NCI-H146 treated with DMSO at 0.1 percent for 48 hours (cell line): ENCODE data around the gene PNLDC1.
"Not testable (repeated sequence)": the region's sequence is repeated elsewhere in the genome, so short reads cannot be mapped to it uniquely, and the experiment has no call there.

Experiments used
- DNase-seq: peaks from one replicate; lab custom pipeline; 2025; ENCODE audit not compliant: unreplicated experiment; lab: John Stamatoyannopoulos, UW

The PNLDC1 gene

DNA sequence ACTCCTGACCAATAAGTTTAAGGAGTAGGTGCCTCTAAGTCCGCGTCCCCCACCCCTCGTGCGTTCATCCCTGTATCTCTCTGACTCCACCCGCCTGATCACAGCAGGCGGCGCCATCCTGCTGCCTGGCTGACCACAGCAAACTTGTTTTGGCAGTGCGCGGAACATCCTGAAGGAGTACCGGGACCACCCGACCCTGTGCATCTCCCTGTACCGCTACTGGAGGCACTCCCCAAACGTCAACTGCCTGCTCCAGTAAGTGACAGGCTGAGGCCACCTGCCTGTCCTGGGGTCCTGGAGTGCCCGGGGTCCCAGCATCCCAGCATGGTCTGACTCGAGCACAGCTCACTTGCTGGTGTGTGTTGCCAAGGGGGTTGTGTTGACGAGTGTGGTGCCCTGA is 19.0 kb downstream of the PNLDC1 start:
- no peak for DNase-seq

DNA sequence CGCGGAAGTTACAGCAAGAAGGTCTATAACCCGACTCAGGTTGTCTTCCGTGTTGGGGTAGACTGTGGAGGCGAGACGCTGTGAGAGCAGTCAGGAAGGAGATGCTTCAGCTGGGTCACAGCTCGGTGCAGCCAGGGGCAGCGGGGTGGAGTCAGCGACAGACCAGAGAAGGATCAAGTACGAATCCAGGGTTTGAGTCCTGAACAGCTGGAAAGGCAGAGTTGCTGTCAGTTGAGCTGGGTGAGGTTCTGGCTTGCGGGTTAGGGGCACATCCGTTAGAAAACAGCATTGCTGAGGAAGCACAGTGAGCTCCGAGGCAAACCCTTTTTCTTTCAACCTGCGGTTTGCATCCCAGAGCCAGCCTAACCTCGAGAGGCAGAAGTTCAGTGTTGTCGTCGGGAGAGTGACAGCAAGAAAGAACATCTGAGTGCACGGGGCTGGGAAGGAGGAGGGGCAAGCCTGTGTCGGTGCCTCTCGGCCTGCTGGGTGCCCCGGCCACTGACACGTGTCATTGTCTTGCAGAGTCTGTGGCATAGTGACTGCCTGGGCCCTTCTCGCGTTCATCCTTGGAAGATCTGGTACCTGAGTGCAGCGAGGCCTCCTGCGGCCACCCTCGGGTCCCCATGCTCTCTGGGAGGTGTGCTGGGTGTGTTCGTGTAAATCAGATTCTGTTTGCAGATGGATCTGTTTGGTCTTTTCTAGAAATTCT is 20.0 kb downstream of the PNLDC1 start:
- no peak for DNase-seq

DNA sequence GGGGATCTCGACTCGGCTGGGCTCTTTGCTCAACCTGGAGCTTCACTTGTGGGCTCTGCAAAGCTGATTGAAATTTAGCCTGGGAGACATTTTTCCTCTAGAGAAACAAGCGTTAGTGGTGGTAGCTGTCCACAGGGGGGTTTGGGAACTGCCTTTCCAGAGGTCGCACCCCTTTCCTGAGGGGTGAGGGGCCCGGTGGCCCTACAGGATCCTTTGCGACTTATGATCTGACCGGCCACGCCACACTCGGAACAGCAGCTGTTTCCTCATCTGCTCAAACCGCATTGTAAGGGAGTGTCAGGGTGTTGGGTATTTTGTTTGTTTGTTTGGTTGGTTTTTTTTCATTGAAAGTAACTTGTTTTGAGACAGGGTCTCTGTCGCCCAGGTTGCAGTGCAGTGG is 21.0 kb downstream of the PNLDC1 start:
- no peak for DNase-seq

DNA sequence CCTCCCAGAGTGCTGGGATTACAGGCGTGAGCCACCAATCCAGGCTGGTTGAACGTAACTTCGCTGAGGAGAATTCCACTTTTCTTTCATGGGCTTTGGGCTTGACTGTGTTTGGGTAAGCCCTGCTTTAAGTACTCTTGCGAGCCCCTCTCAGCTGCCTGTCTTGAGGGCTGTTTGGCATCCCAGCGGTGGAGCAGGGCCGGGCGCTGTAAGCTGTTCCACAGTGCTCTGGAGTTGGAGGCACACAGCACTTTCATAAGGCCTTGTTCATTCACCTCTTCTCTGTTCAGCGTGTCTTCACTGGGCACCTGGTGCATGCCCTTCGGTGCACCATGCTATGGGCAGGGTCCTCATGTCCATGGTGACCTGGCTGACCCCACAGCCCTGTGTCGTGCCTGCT is 21.6 kb downstream of the PNLDC1 start:
- no peak for DNase-seq

DNA sequence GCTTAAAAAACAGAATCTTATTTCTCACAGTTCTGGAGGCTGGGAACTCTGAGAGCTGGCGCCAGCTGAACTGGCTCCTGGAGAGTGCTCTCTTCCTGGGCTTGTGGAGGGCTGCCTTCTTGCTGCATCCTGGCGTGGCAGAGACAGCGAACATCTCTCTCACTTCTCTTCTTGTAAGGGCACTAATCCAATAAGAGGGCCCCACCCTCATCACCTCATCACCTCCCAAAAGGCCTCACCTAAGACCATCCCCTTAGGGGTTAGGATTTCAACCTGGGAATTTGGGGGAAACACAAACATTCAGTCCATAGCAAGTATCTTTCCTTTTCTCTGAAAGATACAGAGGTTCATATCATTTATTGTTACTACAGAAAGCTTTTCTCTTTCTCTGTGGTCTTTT is 23.9 kb downstream of the PNLDC1 start:
- no peak for DNase-seq

DNA sequence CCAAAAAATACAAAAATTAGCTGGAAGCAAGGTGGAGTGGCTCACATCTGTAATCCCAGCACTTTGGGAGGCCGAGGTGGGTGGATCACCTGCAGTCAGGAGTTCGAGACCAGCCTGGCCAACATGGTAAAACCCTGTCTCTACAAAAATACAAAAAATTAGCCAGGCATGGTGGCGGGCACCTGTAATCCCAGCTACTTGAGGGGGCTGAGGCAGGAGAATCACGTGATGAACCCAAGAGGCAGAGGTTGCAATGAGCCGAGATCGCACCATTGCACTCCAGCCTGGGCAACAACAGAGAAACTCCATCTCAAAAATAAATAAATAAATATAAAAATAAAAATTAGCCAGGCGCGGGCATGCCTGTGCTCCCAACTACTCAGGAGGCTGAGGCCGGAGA is 24.6 kb downstream of the PNLDC1 start:
- not testable (repeated sequence) for DNase-seq

DNA sequence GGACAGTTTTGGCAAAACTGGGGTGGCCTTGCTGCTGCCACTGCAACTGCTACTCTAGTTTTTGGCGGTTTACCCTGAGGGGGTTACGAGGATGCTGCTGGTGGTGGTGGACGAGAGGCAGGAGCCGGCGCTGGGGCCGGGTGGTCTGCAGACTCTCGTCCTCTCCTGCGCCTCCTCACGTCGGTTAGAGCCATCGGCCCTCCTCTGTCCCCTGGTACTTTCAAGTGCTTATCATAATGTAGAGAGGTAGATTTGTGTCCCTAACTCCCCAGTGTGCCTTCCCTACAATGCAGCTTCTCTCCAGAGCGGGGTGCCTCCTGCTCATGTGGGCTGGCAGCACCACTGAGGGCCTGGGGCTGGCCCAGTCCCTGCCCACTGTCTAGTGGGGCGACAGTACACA is 25.9 kb downstream of the PNLDC1 start:
- no peak for DNase-seq

DNA sequence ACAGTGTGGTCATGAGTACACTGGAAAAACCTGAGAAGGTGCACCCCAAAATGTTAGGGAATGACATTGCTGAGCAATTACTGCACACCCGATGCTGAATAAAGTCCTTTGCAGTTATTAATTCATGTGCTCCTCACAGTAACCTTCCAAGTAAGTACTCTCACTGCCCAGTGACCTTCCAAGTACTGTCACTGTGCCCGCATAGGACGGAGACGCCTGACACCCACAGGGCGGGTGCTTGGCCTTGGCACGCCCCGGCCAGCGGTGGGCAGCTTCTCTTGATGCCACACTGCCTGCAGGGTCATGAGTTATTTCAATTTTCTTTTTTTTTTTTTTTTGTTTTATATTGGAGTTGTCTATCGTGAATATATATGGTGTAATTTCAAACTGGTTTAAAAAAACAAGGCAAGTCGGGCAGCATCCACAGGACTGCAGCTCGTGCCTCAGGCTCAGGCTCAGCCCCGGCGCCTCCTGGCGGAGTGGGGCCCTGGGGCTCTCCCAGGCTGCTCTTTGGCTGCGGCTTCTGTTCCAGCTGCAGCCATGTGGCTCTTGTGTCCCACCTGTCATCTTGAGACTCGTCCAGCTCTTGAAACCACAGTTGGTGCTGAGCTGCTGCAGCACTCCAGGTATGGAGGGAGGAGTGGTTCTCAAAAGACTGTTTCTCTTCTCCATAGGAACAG is 27.0 kb downstream of the PNLDC1 start:
- no peak for DNase-seq

DNA sequence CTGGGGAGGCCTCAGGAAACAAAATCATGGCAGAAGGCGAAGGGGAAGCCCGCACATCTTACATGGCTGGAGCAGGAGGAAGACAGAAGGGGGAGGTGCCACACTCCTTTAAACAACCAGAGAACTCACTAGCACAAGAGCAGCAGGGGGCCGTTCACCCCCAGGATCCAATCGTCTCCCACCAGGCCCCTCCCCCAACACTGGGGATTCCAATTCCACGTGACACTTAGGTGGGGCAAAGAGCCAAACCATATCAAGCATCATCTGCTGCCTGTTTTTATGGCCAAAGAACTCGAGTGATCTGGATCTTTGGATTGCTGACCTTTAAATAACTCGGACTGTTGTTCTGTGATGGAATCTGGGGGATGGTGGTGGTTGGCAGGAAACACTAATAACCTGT is 28.0 kb downstream of the PNLDC1 start:
- no peak for DNase-seq

DNA sequence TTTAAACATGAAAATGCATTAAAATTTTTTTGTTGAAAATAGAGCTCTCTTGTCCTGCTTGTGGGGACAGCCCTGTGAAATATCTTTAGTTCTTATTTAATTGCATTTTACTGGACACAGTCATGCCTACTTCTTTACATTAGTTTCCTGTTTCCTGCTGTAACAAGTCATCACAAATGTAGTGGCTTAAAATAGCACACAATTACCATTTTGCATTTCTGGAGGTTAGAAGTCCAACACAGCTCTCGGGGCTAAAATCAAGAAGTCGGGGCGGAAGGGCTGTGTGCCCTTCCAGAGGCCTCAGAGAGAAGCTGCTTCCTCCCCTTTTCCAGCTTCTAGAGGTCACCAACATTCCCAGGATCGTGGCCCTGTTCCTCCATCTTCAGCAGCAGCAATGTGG is 29.4 kb downstream of the PNLDC1 start:
- no peak for DNase-seq

DNA sequence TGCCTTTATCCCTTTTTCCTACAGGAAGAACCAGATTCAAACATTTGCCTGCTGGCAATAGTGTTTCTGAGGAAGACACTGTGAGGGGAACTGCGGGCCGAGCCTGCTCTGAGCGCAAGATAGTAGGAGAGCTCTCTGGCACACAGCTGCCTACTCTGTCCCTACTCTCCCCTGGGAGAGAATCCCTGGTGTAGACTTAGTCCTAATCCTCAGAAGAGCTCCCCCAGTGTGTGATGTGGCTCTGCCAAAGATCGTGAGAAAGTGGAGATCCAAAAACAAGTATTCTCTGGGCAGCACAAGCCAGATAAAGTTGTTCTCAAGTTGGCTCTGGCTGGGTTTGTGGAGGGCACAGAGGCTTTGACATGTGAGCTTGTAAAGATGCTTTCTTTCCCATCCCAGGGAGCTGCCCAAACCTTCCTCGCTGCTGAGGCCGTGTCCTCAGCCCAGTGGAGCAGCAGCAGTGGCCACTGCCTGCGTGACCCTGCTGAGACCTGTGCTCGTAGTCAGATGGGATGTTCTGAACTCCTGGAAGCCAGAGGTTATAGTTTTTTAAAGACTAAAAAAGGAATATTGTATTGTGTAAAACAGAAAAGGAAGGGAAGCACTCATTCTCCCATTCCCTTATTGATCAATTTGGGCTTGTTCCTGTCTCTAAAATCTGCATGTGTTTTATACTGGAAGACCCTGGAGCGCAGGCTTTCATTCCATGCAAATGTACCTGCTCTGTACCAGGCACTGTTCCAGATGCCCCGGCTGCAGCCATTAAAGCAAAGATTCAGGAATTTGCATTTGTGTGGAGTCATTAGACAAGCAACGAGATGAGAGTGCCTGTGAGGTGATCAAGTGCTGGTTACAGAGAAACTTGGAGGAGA is 30.7 kb downstream of the PNLDC1 start:
- no peak for DNase-seq

DNA sequence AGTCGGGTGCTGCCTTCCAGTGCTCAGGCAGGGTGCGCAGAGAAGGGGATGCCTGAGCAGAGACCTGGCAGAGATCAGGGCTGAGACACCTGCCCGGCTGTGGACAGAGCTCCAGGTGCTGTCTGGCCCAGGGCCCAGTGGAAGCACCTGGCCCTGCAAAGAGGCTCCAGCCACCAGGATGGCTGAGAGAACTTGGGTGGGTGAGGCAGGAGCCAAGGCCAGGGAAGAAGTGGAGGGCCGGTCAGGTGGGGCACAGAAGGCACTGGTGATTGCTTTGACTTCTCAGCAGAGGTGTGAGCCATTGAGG is 31.2 kb downstream of the PNLDC1 start:
- no peak for DNase-seq

DNA sequence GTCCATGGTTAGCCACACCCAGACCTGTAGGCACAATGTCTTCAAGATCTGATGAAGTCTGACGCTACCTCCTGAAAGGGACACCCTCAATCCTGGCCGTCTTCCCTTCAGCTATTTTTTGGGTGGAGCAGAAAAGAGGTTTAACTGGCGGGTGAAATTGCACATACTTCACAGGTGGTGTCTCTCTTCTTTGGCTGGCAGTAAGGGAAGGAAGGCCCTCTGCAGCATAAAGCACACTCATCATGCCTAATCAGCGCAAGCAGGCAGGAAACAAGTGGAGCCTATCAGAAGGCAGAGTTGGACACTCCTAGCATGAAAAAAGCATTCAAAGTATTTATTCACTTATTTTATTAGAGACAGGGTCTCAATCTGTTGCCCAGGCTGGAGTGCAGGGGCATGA is 32.9 kb downstream of the PNLDC1 start:
- no peak for DNase-seq

DNA sequence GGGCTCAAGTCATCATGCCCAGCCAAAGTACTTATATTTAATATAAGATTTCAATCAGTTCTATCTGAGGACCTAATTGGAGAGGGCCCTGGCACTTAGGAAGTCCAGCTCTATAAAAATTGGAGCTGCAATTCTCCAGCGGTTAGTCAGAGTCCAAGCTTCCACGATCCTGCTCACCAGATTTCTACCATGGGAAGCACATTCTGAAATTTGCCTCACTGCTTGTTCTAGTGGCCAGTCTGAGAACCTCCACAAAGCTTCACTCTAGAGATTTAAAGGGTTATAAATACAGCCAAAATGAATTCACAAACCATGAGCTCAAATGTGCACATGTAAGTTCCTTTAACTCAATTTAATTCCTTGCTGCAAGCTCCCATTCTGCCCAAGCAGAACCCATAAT is 33.5 kb downstream of the PNLDC1 start:
- no peak for DNase-seq

DNA sequence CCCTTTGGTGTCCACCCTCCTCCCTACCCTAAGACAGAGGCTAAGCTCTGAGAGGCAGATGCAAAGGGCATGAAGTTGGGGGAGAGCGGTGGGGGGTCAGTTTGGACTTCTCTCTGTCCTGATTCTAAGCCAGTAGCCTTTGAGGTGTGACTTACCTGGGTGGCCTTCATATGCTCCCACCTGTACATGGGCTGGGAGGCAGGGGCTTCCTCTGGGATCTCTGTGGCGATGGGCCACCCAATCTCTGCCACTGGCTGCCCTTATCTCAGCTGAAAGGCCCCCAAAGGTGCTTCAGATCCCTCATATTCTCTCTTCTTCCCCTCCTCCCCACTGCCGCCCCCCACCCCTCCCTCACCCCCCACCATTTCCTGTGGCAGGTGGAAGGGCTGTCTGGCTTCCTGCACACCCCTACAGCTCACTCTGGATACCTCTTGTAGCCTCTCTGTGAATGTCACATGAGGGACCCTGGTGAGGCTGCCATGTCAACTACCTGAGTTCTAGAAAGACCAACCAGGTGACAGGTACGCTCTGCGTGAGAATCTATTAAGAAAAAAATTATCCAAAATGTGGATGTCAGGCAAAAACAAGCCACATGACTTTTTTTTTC is 34.0 kb downstream of the PNLDC1 start:
- no peak for DNase-seq

DNA sequence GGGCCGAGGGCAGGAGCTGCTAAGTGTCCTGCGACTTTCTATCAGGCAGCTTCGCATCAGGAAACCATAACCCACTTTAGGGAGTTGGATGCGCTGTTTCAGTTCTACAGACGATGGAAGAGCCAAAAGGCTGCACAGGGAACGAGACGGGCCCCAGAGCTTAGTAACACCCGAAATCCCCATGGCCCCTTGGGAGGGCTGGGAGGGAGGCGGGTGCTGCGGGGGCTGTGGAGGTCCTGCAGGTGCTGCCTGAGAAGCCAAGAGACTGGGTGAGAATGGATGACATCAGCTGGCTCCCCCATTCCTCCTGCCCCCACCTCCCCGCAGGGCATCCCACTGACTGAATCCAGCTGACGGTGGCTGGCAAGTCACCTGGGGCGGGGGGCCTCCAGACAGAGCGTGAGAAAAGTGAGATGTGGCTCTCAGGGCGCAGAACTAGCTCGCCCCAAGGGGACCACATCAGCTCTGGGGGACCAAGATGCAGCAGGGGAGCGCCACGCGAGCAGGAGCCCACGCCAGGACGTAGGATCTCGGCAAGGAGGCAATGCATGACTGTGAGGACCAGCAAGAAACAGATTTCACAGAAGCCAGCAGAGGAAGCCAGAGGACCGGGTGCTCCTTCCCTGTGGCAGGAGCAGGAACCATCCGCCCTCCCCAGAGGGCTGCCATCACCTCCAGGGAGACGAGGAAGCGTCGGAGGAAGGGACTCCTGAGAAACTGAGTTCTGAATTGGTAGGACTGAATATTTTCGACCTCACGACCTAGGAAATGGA is 36.8 kb downstream of the PNLDC1 start:
- DNase-seq, result no peak

DNA sequence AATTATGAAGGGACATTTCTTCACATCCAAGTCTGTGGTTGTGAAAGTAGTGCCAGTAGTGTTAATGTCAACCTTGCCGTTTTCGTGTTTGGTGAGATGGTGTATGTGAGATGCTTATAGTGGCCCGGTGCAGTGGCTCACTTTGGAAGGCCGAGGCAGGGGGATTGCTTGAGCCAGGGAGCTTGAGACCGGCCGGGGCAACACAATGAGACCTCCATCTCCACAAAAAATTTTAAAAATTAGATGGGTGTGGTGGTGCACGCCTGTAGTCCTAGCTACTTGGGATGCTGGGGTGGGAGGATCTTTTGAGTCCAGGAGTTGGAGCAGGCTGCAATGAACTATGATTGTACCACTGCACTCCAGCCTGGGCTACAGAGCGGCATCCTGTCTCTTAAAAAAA is 37.4 kb downstream of the PNLDC1 start:
- no peak for DNase-seq

DNA sequence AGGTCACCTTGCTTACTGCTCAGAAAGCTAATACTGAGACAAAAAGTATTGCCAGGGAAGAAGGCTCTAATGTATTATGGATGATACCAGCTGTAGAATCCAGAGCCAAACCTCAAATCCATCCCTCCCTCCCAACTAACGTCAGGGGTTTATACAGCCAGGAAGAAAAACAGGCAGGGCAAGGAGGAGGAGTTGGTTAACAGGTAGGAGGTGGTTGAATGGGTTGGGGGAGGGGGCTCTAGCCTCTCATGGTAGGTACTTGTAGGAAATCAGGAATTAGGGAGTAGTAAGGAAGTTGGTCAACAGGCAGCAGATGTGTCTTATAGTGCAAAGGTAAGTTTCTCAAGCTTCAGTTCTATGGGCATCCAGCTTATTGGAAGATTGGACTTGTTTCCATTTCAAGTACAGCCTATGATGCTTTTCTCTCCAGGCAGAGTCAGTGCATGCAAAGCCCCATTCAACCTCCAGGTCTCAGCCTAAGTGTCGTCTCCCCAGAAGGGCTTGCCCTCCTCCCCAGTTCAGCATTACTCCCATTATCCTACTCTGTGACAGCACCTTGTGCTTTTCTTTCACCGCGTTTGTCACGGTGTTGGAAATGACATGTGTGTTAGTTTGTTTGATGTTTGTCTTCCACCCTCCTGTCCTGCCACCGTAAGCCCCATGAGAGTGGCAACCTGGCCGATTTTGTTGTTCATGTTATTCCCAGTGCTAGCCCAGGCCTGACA is 38.1 kb downstream of the PNLDC1 start:
- DNase-seq, result no peak

DNA sequence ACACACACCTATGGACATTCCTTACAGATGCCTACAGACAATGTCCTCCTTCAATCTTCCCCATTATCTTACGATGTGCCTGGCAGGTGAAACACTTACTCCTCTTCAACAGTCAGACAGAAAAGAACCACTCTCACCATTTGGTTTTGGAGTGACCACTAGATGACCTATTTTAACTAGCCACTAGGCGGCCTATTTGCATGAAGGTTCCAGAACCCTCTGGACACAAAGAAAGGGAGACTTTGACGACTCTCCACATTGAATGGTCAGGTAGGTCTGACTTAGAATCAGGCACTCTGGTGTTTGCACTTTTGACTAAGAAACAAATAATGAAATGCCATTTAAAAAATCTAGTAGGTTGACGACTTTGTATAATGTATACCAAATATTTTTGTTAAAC is 42.0 kb downstream of the PNLDC1 start:
- no peak for DNase-seq
